Measurements from ENCODE around the gene SLC22A5.

DNA sequence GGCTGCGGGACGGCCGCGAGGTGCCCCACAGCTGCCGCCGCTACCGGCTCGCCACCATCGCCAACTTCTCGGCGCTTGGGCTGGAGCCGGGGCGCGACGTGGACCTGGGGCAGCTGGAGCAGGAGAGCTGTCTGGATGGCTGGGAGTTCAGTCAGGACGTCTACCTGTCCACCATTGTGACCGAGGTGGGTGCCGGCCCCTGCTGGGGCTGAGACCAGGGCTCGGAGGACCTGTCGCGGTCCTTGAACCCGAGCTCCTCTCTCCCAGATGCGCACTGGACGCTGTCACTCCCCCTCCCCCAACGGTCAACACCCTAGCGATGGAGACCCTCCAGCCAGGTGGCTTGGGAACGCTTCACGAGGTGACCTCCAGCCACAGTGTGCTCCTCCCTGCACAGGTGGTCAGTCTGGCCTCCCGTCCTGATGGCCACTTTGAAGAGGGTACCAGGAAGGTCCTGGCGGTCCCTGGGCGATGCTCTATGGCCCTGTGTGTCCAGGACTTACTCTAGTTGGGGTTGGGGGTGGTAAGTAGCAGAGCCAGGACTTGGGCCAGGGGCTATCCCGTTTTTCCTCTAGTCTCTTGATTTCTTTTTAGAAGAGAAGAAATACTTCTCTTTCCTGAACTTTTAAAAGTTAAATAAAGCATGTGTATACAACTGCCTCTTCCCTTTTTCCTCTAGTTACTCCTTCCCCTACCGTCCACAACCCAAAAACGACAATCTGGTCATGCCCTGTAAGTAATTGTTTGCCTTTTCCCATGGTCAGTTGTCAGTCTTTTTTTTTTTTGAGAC is 866 bp downstream of the SLC22A5 start:
- no peak for TF ChIP-seq CREB1 (IDR thresholded peaks at IDR 0.05; ENCODE audit: low read depth)
- TF ChIP-seq, protein P1, sequence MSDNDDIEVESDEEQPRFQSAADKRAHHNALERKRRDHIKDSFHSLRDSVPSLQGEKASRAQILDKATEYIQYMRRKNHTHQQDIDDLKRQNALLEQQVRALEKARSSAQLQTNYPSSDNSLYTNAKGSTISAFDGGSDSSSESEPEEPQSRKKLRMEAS (IDR thresholded peaks at IDR 0.05) = no peak
